CD4-positive, alpha-beta T cell (primary cell): ENCODE measurements around the gene PLPPR3. TPM values are rescaled to one million over a fixed set of nuclear protein-coding genes. Genes with fewer than 3 reads are reported as not detected.

Experiments
- ATAC-seq: fragments of 200-7000 bp; cut with Tn5 transposase; one replicate; pipeline ENCODE4 v1.10.0; 2022; ENCODE audit warnings: mild to moderate bottlenecking; ENCODE audit not compliant: poor library complexity
- CTCF ChIA-PET: fragments of 350-600 bp; sonication (Branson Sonifier 250); formaldehyde crosslinking; loops from one replicate; lab custom pipeline; 2021; ENCODE audit warnings: antibody characterized with exemption, inconsistent platforms; lab: Charles Lee
- POLR2A ChIA-PET: fragments of 350-600 bp; sonication (Branson Sonifier 250); formaldehyde crosslinking; loops from one replicate; lab custom pipeline; 2021; ENCODE audit warnings: antibody characterized with exemption, inconsistent platforms; lab: Charles Lee
- DNase-seq, 14 experiments: peaks; one replicate each; pipeline ENCODE4 v3.0.0-alpha.2; 2013 to 2020; ENCODE audit warnings: mixed read lengths in 2 of 14
- H3K27ac ChIP-seq, 2 donors: one replicate each; pipeline versions ENCODE4 v1.5.1 to v1.7.0; 2013; ENCODE audit warnings: low read length in 2 of 2, low read depth in 1 of 2, mild to moderate bottlenecking in 1 of 2
- H3K27me3 ChIP-seq, 2 experiments: 1 replicate in 1 of 2; 2 replicates in 1 of 2; pipeline versions ENCODE4 v1.6.1 to v1.7.0; 2013; ENCODE audit warnings: low read length in 2 of 2, control low read depth in 1 of 2, mild to moderate bottlenecking in 1 of 2, moderate library complexity in 1 of 2; ENCODE audit not compliant: insufficient read depth in 2 of 2, control insufficient read depth in 1 of 2
- H3K36me3 ChIP-seq: one replicate; pipeline ENCODE4 v1.6.1; 2013; ENCODE audit warnings: low read length, control low read depth; ENCODE audit not compliant: insufficient read depth
- H3K4me1 ChIP-seq: one replicate; pipeline ENCODE4 v1.6.1; 2013; ENCODE audit warnings: low read length, control low read depth; ENCODE audit not compliant: insufficient read depth
- H3K4me3 ChIP-seq: one replicate; pipeline ENCODE4 v1.5.1; 2013; ENCODE audit warnings: mild to moderate bottlenecking, low read length, moderate library complexity
- H3K9me3 ChIP-seq, 2 experiments: 1 replicate in 1 of 2; 2 replicates in 1 of 2; pipeline versions ENCODE4 v1.6.1 to v1.7.0; 2013; ENCODE audit warnings: low read length in 2 of 2, mild to moderate bottlenecking in 2 of 2, control low read depth in 1 of 2, moderate library complexity in 1 of 2; ENCODE audit not compliant: control insufficient read depth in 1 of 2, insufficient read depth in 1 of 2
- H3K27ac Mint-ChIP-seq: one replicate; pipeline ENCODE4 v1.8.0; 2020; ENCODE audit warnings: mixed read lengths
- H3K27me3 Mint-ChIP-seq: one replicate; pipeline ENCODE4 v1.8.0; 2021; ENCODE audit warnings: mixed read lengths
- H3K36me3 Mint-ChIP-seq: one replicate; pipeline ENCODE4 v1.8.0; 2021; ENCODE audit warnings: low read depth, mixed read lengths
- H3K4me1 Mint-ChIP-seq: one replicate; pipeline ENCODE4 v1.8.0; 2021; ENCODE audit warnings: low read depth, mixed read lengths
- H3K4me3 Mint-ChIP-seq: one replicate; pipeline ENCODE4 v1.8.0; 2020; ENCODE audit warnings: mild to moderate bottlenecking, mixed read lengths
- H3K9me3 Mint-ChIP-seq: one replicate; pipeline ENCODE4 v1.8.0; 2020; ENCODE audit warnings: mixed read lengths
- CTCF ChIP-seq: fragments of 200-600 bp; IDR thresholded peaks from one replicate; pipeline ENCODE4 v1.8.0; 2022; ENCODE audit warnings: antibody characterized with exemption, mild to moderate bottlenecking
- intact Hi-C, 2 experiments: fragments of 100-400 bp; cut with DNase I in 1 of 2; cut with micrococcal nuclease in 1 of 2; formaldehyde crosslinking; loops; one replicate each; pipeline versions ENCODE4 v1.15.1 to v1.9.0; 2023 to 2025; cut with DNase I, micrococcal nuclease
- total RNA-seq, 174 experiments: library from RNA in 2 of 174; stranded (reverse) in 2 of 174; gene quantifications; one replicate each; pipeline ENCODE4 v1.2.3 and lab custom pipeline; 2021 to 2026

Gene PLPPR3
- total RNA-seq, 2 experiments from 2014 or later: not detected

GRCh38 chr19:787536-787935 is 34.2 kb downstream of the PLPPR3 start:
- Mint-ChIP-seq H3K9me3 (no peaks in the 10 kb centered on the region), H3K27me3 (peaks cover 6% of the 10 kb centered on the region), H3K27ac (no peak overlapping the region), H3K4me3 (no peak overlapping the region), H3K4me1 (peaks cover 7% of the 10 kb centered on the region), H3K36me3 (no peaks in the 10 kb centered on the region)
- DNase-seq: no peak
- Histone ChIP-seq H3K4me1 (peaks cover 7% of the 10 kb centered on the region), H3K9me3 (no peaks in the 10 kb centered on the region), H3K4me3 (no peak overlapping the region), H3K27me3 (peaks cover 0 to 2% of the 10 kb centered on the region in 2 experiments), H3K27ac (no peak overlapping the region), H3K36me3 (no peaks in the 10 kb centered on the region)
- no peak for TF ChIP-seq CTCF
- intact Hi-C loops: no loop called here
- ATAC-seq: no peak
- ChIA-PET POLR2A (no interaction called here), CTCF (no interaction called here)

DNA sequence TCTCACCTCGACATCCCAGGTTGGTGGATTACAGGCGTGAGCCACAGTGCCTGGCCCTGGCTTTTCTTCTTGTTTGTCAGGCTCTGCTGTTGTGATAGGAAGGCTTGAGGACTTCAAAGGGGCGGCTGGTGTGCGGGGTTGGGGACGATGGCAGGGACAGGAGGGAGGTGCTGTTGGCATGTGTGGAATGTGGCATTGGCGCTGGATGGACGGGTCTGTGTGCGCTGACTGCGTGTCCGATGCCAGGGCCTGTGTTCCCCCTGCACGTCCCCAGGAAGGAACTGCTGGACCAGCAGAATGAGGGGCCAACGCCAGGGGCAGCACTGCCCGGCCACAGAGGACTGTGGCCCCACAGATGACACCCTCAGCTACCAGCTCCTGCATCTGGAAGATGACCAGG is 37.2 kb downstream of the PLPPR3 start:
- Histone ChIP-seq H3K27ac (no peak overlapping the region), H3K9me3 (no peaks in the 10 kb centered on the region), H3K4me3 (no peak overlapping the region), H3K36me3 (no peaks in the 10 kb centered on the region), H3K27me3 (peaks cover 0 to 2% of the 10 kb centered on the region in 2 experiments), H3K4me1 (peaks cover 7% of the 10 kb centered on the region)
- Mint-ChIP-seq H3K27me3 (peaks cover 2% of the 10 kb centered on the region), H3K4me1 (peaks cover 7% of the 10 kb centered on the region), H3K9me3 (no peaks in the 10 kb centered on the region), H3K27ac (no peak overlapping the region), H3K4me3 (no peak overlapping the region), H3K36me3 (no peaks in the 10 kb centered on the region)
- CTCF ChIA-PET: interaction anchor here (0.7 kb wide), 1 partner anchor 12 kb away, joined by 3 read pairs; no protein-coding TSS in a partner anchor
- POLR2A ChIA-PET: interaction anchor here (0.6 kb wide), 1 partner anchor 570 kb away, joined by 7 read pairs; a partner anchor contains a TSS
- DNase-seq (no peak), ATAC-seq (no peak)
- intact Hi-C loops: no loop called here
- TF ChIP-seq CTCF: no peak

GRCh38 chr19:782878-783668 is 38.7 kb downstream of the PLPPR3 start:
- ChIA-PET POLR2A (no interaction called here), CTCF (interaction anchor here (0.7 kb wide), 1 partner anchor 13 kb away, joined by 3 read pairs; no protein-coding TSS in a partner anchor)
- intact Hi-C loops: no loop called here
- Mint-ChIP-seq H3K36me3 (no peaks in the 10 kb centered on the region), H3K9me3 (no peaks in the 10 kb centered on the region), H3K27me3 (no peaks in the 10 kb centered on the region), H3K4me1 (no peaks in the 10 kb centered on the region), H3K27ac (no peak overlapping the region), H3K4me3 (no peak overlapping the region)
- Histone ChIP-seq H3K4me1 (no peaks in the 10 kb centered on the region), H3K27ac (no peak overlapping the region), H3K27me3 (peaks cover 0 to 2% of the 10 kb centered on the region in 2 experiments), H3K36me3 (no peaks in the 10 kb centered on the region), H3K4me3 (no peak overlapping the region), H3K9me3 (peaks cover 0 to 4% of the 10 kb centered on the region in 2 experiments)
- ATAC-seq: no peak
- TF ChIP-seq CTCF: no peak
- DNase-seq: no peak
